ENCODE results near the gene MAZ.
"Not testable (repeated sequence)": the region's sequence is repeated elsewhere in the genome, so short reads cannot be mapped to it uniquely, and the experiment has no call there.

The MAZ gene

GRCh38 chr16:29806099-29806579 is at the start of gene MAZ:
Gene MAZ (plus strand): TSS chr16:29806529. CDS start chr16:29806702, 173 bp downstream.
- no peak for FAIRE-seq

GRCh38 chr16:29756654-29757053 is 49.7 kb upstream of the MAZ start:
- no peak for FAIRE-seq

GRCh38 chr16:29757086-29757485 is 49.2 kb upstream of the MAZ start:
- FAIRE-seq, result not testable (repeated sequence)

- FAIRE-seq, result no peak
These were observed 48.3 kb upstream of the MAZ start for GRCh38 chr16:29757950-29758466.

- no peak for FAIRE-seq
These were observed 45.6 kb upstream of the MAZ start for GRCh38 chr16:29760567-29761279.

GRCh38 chr16:29761280-29761651 is 45.1 kb upstream of the MAZ start:
- FAIRE-seq, result not testable (repeated sequence)

GRCh38 chr16:29761882-29762281 is 44.4 kb upstream of the MAZ start:
- no peak for FAIRE-seq

GRCh38 chr16:29763326-29763725 is 43.0 kb upstream of the MAZ start:
- no peak for FAIRE-seq

- FAIRE-seq, result no peak
These were observed 40.9 kb upstream of the MAZ start for GRCh38 chr16:29765167-29766032.

- no peak for FAIRE-seq
These were observed 39.8 kb upstream of the MAZ start for GRCh38 chr16:29766571-29766970.

- no peak for FAIRE-seq
These were observed 39.3 kb upstream of the MAZ start for GRCh38 chr16:29767062-29767461.

- no peak for FAIRE-seq
These were observed 36.8 kb upstream of the MAZ start for GRCh38 chr16:29769507-29769906.

- no peak for FAIRE-seq
These were observed 35.9 kb upstream of the MAZ start for GRCh38 chr16:29770250-29770929.

GRCh38 chr16:29772330-29772729 is 34.0 kb upstream of the MAZ start:
- FAIRE-seq, result not testable (repeated sequence)

- FAIRE-seq, result no peak
These were observed 31.6 kb upstream of the MAZ start for GRCh38 chr16:29774730-29775129.

- no peak for FAIRE-seq
These were observed 30.5 kb upstream of the MAZ start for GRCh38 chr16:29775742-29776408.

- FAIRE-seq, result no peak
These were observed 28.6 kb upstream of the MAZ start, which contains the start of gene ZG16 for GRCh38 chr16:29777576-29778350. Gene ZG16 (plus strand): TSS chr16:29778256. CDS start chr16:29779267, 1,011 bp downstream.

- FAIRE-seq, result no peak
These were observed 26.9 kb upstream of the MAZ start for GRCh38 chr16:29779474-29779873.

- not testable (repeated sequence) for FAIRE-seq
These were observed 23.0 kb upstream of the MAZ start for GRCh38 chr16:29783094-29783953.

GRCh38 chr16:29784157-29784556 is 22.2 kb upstream of the MAZ start:
- no peak for FAIRE-seq

Data from colon (tissue), 2 donors.